Measurements from ENCODE around the gene RASAL1. TPM values are rescaled to one million over a fixed set of nuclear protein-coding genes. Genes with fewer than 3 reads are reported as not detected.

RASAL1 gene
- total RNA-seq, 1 experiment from 2014 or later = not detected

DNA sequence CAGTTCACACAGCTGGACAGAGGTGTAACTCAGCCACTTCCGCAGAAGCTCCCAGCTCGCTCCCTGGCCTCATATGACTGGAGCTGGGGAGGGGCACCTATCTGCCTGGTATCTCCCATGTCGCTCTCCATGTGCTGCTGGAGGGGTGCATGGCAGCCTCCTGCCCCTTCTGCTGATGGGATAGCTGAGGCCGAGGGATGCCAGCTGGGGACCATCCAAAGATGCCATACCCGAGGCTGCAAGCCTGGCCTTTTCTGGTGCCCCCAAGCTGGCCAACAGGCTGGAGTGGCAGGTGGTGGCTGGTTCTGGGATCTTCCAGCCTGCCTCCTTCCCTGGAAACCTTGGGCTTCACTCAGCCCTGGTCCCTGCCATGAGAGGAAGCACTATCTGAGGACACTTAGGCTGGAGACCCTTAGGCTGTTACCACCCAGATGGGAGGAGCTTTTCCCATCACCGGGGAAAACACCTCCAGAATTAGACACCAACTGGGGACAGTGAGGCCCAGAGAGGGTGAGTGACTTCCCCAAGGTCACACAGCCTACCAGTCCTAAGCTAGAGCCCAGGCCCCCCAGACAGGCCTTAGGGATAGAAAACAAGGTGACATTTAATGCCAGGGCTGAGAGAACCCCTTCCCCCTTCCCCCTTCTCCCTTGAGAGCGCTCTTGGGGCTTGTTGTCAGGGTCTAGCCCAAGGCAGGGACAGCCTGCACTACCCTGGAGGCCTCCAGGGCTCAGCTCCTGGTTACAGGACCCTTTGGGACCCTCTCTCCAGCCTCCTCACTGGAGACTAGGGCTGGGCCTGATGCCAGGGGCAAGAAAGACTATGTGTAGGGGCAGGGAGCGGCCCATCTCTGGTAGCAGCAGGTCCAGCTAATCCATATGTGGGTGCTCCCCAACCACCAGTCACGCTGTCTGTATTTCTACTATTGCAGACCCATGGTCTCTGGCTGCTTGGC is 71.9 kb downstream of the RASAL1 start:
- no peaks in the 10 kb centered on the region for H3K4me1 Mint-ChIP-seq (ENCODE audit: low read depth, unreplicated experiment)
- intact Hi-C loops (cut with micrococcal nuclease; ENCODE audit: unreplicated experiment) = no loop called here
- no peak overlapping the region for H3K4me3 ChIP-seq (ENCODE audit: low read depth, low read length)
- H3K4me3 Mint-ChIP-seq (ENCODE audit: unreplicated experiment) = no peak overlapping the region
- no peak for DNase-seq
- no peaks in the 10 kb centered on the region for H3K9me3 ChIP-seq
- no peaks in the 10 kb centered on the region for H3K36me3 ChIP-seq (ENCODE audit: control insufficient read depth, insufficient read depth, low read length)
- POLR2A ChIA-PET = no interaction called here
- H3K27me3 Mint-ChIP-seq (ENCODE audit: insufficient read depth, unreplicated experiment) = peaks cover 3% of the 10 kb centered on the region
- H3K4me1 ChIP-seq = no peaks in the 10 kb centered on the region
- no peak overlapping the region for H3K27ac Mint-ChIP-seq (ENCODE audit: unreplicated experiment)
- BruUV-seq (replicated peaks) = no TSS peak
- TF ChIP-seq, protein P1, sequence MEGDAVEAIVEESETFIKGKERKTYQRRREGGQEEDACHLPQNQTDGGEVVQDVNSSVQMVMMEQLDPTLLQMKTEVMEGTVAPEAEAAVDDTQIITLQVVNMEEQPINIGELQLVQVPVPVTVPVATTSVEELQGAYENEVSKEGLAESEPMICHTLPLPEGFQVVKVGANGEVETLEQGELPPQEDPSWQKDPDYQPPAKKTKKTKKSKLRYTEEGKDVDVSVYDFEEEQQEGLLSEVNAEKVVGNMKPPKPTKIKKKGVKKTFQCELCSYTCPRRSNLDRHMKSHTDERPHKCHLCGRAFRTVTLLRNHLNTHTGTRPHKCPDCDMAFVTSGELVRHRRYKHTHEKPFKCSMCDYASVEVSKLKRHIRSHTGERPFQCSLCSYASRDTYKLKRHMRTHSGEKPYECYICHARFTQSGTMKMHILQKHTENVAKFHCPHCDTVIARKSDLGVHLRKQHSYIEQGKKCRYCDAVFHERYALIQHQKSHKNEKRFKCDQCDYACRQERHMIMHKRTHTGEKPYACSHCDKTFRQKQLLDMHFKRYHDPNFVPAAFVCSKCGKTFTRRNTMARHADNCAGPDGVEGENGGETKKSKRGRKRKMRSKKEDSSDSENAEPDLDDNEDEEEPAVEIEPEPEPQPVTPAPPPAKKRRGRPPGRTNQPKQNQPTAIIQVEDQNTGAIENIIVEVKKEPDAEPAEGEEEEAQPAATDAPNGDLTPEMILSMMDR (IDR thresholded peaks at IDR 0.05; ENCODE audit: insufficient read depth in 1 of 2, low read depth in 1 of 2, low read length in 1 of 2, severe bottlenecking in 1 of 2, unreplicated experiment in 1 of 2) = no peak
- H3K36me3 Mint-ChIP-seq (ENCODE audit: insufficient read depth, unreplicated experiment) = no peaks in the 10 kb centered on the region
- H3K9me3 Mint-ChIP-seq (ENCODE audit: unreplicated experiment) = no peaks in the 10 kb centered on the region
- no peaks in the 10 kb centered on the region for H3K27me3 ChIP-seq (replicated peaks; ENCODE audit: control insufficient read depth, insufficient read depth, low read length)
- CTCF ChIA-PET = interaction anchor here (1.0 kb wide), 1 partner anchor 89 kb away, joined by 3 read pairs; no protein-coding TSS in a partner anchor

DNA sequence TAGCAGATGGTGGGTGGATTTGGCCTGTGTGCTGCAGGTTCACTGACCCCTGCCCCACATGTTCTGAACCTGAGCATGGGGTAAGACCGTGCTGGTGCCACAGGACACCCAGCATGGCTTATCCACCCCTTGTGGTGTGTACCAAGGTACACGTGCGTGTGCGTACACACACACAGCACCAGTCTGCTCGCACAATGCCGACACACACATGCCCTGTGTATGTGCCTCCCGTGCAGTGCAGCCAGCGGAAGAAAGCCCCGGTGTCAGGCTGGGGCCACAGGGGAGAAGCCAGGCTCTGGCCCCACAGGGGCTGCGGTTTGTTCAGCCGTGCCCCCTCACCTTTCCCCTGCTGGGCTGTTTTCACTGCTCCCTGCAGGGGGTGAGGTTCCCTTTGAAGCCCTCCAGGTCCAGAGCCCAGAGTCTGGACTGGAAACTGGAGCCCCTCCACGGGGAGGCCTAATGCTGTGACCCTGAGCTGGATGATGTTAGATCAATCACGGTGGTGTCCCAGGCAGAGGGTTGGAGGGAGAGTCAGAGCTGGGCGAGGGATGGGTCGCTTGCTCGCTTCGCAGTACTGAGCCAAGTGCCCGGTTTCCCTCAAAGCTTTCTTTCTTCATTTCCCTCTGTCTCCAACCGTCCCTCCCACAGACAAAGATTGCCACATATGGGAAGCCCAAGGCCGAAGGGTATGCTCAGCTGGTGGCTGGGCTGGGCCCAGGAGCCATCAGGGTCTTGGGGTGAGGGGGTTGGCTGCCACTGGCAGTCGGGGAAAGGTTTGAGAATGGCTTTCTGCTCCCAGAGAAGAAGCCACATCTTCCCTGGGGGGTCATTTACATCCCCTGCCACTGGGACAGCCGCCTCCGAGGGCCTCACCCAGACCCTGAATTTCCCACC is 72.8 kb downstream of the RASAL1 start:
- TF ChIP-seq, protein P1 (IDR thresholded peaks at IDR 0.05; ENCODE audit: insufficient read depth in 1 of 2, low read depth in 1 of 2, low read length in 1 of 2, severe bottlenecking in 1 of 2, unreplicated experiment in 1 of 2) = no peak
- intact Hi-C loops (cut with micrococcal nuclease; ENCODE audit: unreplicated experiment) = no loop called here
- no peak overlapping the region for H3K27ac Mint-ChIP-seq (ENCODE audit: unreplicated experiment)
- no peak overlapping the region for H3K4me3 ChIP-seq (ENCODE audit: low read depth, low read length)
- no peak for DNase-seq
- CTCF ChIA-PET = interaction anchor here (1.0 kb wide), 1 partner anchor 90 kb away, joined by 3 read pairs; no protein-coding TSS in a partner anchor
- POLR2A ChIA-PET = no interaction called here
- H3K9me3 ChIP-seq = no peaks in the 10 kb centered on the region
- no peaks in the 10 kb centered on the region for H3K4me1 Mint-ChIP-seq (ENCODE audit: low read depth, unreplicated experiment)
- no peaks in the 10 kb centered on the region for H3K36me3 Mint-ChIP-seq (ENCODE audit: insufficient read depth, unreplicated experiment)
- H3K36me3 ChIP-seq (ENCODE audit: control insufficient read depth, insufficient read depth, low read length) = no peaks in the 10 kb centered on the region
- H3K4me1 ChIP-seq = no peaks in the 10 kb centered on the region
- H3K27me3 Mint-ChIP-seq (ENCODE audit: insufficient read depth, unreplicated experiment) = peaks cover 3% of the 10 kb centered on the region
- BruUV-seq (replicated peaks) = no TSS peak
- no peak overlapping the region for H3K4me3 Mint-ChIP-seq (ENCODE audit: unreplicated experiment)
- no peaks in the 10 kb centered on the region for H3K27me3 ChIP-seq (replicated peaks; ENCODE audit: control insufficient read depth, insufficient read depth, low read length)
- H3K9me3 Mint-ChIP-seq (ENCODE audit: unreplicated experiment) = no peaks in the 10 kb centered on the region

DNA sequence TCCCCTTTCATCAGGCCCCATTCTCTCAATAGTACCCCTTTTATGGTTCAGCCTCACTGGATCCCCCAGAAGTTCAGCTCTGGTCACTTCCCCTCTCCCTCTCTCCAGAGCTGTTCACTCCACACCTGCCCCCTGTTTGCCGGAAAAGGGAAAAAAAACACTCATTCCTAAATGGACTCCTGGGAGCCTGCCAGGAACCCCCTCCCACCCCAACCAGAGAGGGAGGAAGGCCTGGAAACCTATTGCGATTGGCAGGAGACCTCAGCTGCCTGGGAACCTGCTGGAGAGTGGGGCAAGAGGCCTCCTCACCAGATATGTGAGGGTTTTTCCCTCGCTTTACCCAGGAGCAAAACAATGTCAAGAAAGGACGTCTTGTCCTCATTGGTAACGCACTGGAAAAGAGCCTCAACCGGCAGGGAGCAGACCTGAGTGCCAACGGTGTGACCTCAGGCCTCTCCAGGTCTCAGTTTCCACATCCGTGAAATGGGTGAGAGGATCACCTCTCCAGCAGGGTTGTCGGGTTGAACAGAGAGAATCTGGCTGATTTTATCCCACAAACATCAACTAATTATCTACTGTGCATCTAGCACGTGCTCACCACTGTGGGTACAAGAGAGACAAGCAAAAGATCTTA is 74.4 kb downstream of the RASAL1 start:
- TF ChIP-seq, protein P1 (IDR thresholded peaks at IDR 0.05; ENCODE audit: insufficient read depth in 1 of 2, low read depth in 1 of 2, low read length in 1 of 2, severe bottlenecking in 1 of 2, unreplicated experiment in 1 of 2) = no peak
- H3K36me3 Mint-ChIP-seq (ENCODE audit: insufficient read depth, unreplicated experiment) = no peaks in the 10 kb centered on the region
- no TSS peak for BruUV-seq (replicated peaks)
- Histone ChIP-seq H3K27me3 (replicated peaks; ENCODE audit: control insufficient read depth, insufficient read depth, low read length) (no peaks in the 10 kb centered on the region), H3K36me3 (ENCODE audit: control insufficient read depth, insufficient read depth, low read length) (no peaks in the 10 kb centered on the region), H3K4me1 (no peaks in the 10 kb centered on the region), H3K9me3 (no peaks in the 10 kb centered on the region), H3K4me3 (ENCODE audit: low read depth, low read length) (no peak overlapping the region)
- ChIA-PET CTCF (interaction anchor here (0.6 kb wide), 1 partner anchor 44 kb away, joined by 4 read pairs; no protein-coding TSS in a partner anchor), POLR2A (no interaction called here)
- H3K9me3 Mint-ChIP-seq (ENCODE audit: unreplicated experiment) = no peaks in the 10 kb centered on the region
- no peak overlapping the region for H3K4me3 Mint-ChIP-seq (ENCODE audit: unreplicated experiment)
- intact Hi-C loops (cut with micrococcal nuclease; ENCODE audit: unreplicated experiment) = no loop called here
- H3K27ac Mint-ChIP-seq (ENCODE audit: unreplicated experiment) = no peak overlapping the region
- no peak for DNase-seq
- H3K4me1 Mint-ChIP-seq (ENCODE audit: low read depth, unreplicated experiment) = no peaks in the 10 kb centered on the region
- peaks cover 3% of the 10 kb centered on the region for H3K27me3 Mint-ChIP-seq (ENCODE audit: insufficient read depth, unreplicated experiment)

All from Caco-2 (cell line).